ENCODE measurements around the gene ADAMTS8.

DNA sequence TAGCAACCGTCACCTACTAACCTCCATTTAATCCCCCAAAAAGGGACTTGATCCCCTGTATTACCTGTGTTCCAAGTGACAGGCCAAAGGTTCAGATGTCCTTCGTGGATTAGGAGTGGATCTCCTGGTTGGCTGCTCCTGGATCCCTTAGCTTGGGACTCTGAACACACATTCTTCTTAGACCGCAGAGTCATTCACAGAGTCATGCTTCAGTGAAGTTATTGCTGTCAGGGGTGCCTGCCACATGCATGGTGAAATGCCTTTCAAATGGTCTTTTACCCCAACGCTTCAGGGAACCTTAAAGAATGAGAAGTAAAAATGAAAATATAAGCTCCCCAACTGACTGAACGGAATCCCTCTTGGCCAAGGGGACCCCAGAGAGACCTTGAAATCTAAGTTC is 49.1 kb downstream of the ADAMTS8 start:
- TF ChIP-seq EZH2 (IDR thresholded peaks at IDR 0.05; ENCODE audit: insufficient read depth, poor library complexity, severe bottlenecking) (no peak), EZH2phosphoT487 (IDR thresholded peaks at IDR 0.05; ENCODE audit: insufficient read depth, low read depth) (no peak)

Measured in GM23248 (cell line).